Heart left ventricle (tissue), 16 donors: Measurements from ENCODE around the gene SEC22A. TPM values are rescaled to one million over a fixed set of nuclear protein-coding genes. Genes with fewer than 3 reads are reported as not detected.

Experiments
- ATAC-seq, 4 donors: fragments of 200-7000 bp; cut with Tn5 transposase; one replicate each; pipeline ENCODE4 v1.9.1; 2020 to 2022; ENCODE audit warnings: moderate library complexity in 4 of 4, mild to moderate bottlenecking in 3 of 4, moderate number of reproducible peaks in 1 of 4
- DNase-seq, 5 donors: peaks; one replicate each; pipeline ENCODE4 v3.0.0-alpha.2; 2020
- H3K27ac ChIP-seq, 12 donors: fragments of 200-600 bp; sonication (generic) in 4 of 12; one replicate each; pipeline versions ENCODE4 v1.5.0 to v1.8.0; 2016 to 2022; ENCODE audit warnings: mild to moderate bottlenecking in 2 of 12
- H3K27me3 ChIP-seq, 9 donors: fragments of 200-600 bp; sonication (generic) in 2 of 9; one replicate each; pipeline versions ENCODE4 v1.5.1 to v1.8.0; 2016 to 2022; ENCODE audit warnings: mild to moderate bottlenecking in 3 of 9
- H3K36me3 ChIP-seq, 9 donors: fragments of 200-600 bp; sonication (generic) in 2 of 9; one replicate each; pipeline versions ENCODE4 v1.5.0 to v1.8.0; 2018 to 2022; ENCODE audit warnings: mild to moderate bottlenecking in 2 of 9
- H3K4me1 ChIP-seq, 12 donors: fragments of 200-600 bp; sonication (generic) in 4 of 12; one replicate each; pipeline versions ENCODE4 v1.5.0 to v1.8.0; 2016 to 2022; ENCODE audit warnings: mild to moderate bottlenecking in 3 of 12
- H3K4me3 ChIP-seq, 12 donors: fragments of 200-600 bp; sonication (generic) in 4 of 12; one replicate each; pipeline versions ENCODE4 v1.5.0 to v1.8.0; 2017 to 2022; ENCODE audit warnings: mild to moderate bottlenecking in 9 of 12, moderate library complexity in 4 of 12
- H3K9me3 ChIP-seq, 12 donors: fragments of 200-600 bp; sonication (generic) in 4 of 12; one replicate each; pipeline versions ENCODE4 v1.5.0 to v1.8.0; 2016 to 2022; ENCODE audit warnings: mild to moderate bottlenecking in 1 of 12
- POLR2A ChIP-seq, 2 donors: fragments of 450-650 bp; IDR thresholded peaks; one replicate each; pipeline ENCODE4 v1.6.1; 2017; ENCODE audit warnings: antibody characterized with exemption in 2 of 2, mild to moderate bottlenecking in 2 of 2, moderate library complexity in 2 of 2
- WGBS, 4 donors: extraction: QIAGEN DNeasy Blood & Tissue Kit in 2 of 4; methylation state at CpG; one replicate each; pipeline versions ENCODE4 v1.1.5 to v1.1.7; 2013 to 2018; 5-methylcytosine and 5-hydroxymethylcytosine counted together
- intact Hi-C, 10 donors: fragments of 100-400 bp; cut with DNase I; formaldehyde crosslinking; loops; one replicate each; pipeline versions ENCODE4 v1.11.1 to v1.14.2; 2022
- long read RNA-seq, 3 donors: library from polyadenylated mRNA; unstranded; transcript quantifications; one replicate each; pipeline ENCODE4 v2.0.0, GENCODE V29; 2020 to 2021
- polyA plus RNA-seq, 2 donors: library from polyadenylated mRNA; stranded (reverse); fragments of 200-250 nt; gene quantifications; one replicate each; pipeline ENCODE4 v1.2.3, GENCODE V29; 2013
- total RNA-seq, 9 donors: library from RNA; depleted of rRNA in 2 of 9; stranded (reverse); fragments of >200 nt in 2 of 9; fragmentation: NEBNext Ultra II Directional in 3 of 9; extraction: Animal tissue kit (Norgen Biotek cat#: 25700) in 3 of 9; gene quantifications; one replicate each; pipeline versions ENCODE4 v1.1.0 to v1.2.4, GENCODE V29; 2016 to 2023
- TF ChIP-seq, protein P1 (sequence below), 12 donors: fragments of 200-600 bp; sonication (generic) in 4 of 12; IDR thresholded peaks; one replicate each; pipeline versions ENCODE4 v1.5.0 to v1.8.0; 2018 to 2022; ENCODE audit warnings: antibody characterized with exemption in 12 of 12, mild to moderate bottlenecking in 5 of 12
- donor health status: ischemic (EF 13 %, LVEDD 7.1; RV severe dilation, severe dysfunction).
- donor health status: healthy with polysubstance abuse.
- donor health status: DM: no; HTN: yes; CAD: no.
- donor health status: DM: no; HTN: no; CAD: no.
- donor health status: ischemic (EF 25% LVEDD 6.9; RV normal size, moderate dysfunction).
- donor health status: ischemic (EF 25% LVEDD 5.7; RV mildly dilated, moderate dysfunction).
- donor health status: healthy.
- donor health status: DM: yes; HTN: yes; CAD: no.
- donor health status: ischemic (EF 35%, LVEDD 5.7; RV mildly dilated, moderate dysfunction).
- donor health status: nonischemic (EF 11% LVEDD 7.7; RV severe dilation, severe dysfunction).
- donor health status: DM: yes; HTN: yes; CAD: no.
- donor health status: PGD.
- donor health status: ischemic (EF 29% LVEDD 5.4; RV normal size, mild dysfunction).
- donor health status: nonischemic (EF 23%, LVEDD 6.1; RV moderate dilation, normal function).

The SEC22A gene, protein sequence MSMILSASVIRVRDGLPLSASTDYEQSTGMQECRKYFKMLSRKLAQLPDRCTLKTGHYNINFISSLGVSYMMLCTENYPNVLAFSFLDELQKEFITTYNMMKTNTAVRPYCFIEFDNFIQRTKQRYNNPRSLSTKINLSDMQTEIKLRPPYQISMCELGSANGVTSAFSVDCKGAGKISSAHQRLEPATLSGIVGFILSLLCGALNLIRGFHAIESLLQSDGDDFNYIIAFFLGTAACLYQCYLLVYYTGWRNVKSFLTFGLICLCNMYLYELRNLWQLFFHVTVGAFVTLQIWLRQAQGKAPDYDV
- 10 to 100 TPM in 4 of 9 donors, 1 to 10 TPM in 5; 7.6 to 27.0 (median 10.0) TPM for total RNA-seq
- polyA plus RNA-seq: 10 to 100 TPM in 1 of 2 donors, 1 to 10 TPM in 1; 2.2 to 18.0 TPM
- long read RNA-seq, donor 1, full-length matches to known transcripts: 8 of 9 reads
- long read RNA-seq, donor 1, partial matches to known transcripts: 0 of 9 reads
- long read RNA-seq, donor 1, other reads (novel, unspliced or antisense): 1 of 9 reads
- long read RNA-seq, donor 2, full-length matches to known transcripts: 46 of 52 reads
- long read RNA-seq, donor 2, partial matches to known transcripts: 1 of 52 reads
- long read RNA-seq, donor 2, other reads (novel, unspliced or antisense): 5 of 52 reads
- long read RNA-seq, donor 3, full-length matches to known transcripts: 9 of 14 reads
- long read RNA-seq, donor 3, partial matches to known transcripts: 0 of 14 reads
- long read RNA-seq, donor 3, other reads (novel, unspliced or antisense): 5 of 14 reads

DNA sequence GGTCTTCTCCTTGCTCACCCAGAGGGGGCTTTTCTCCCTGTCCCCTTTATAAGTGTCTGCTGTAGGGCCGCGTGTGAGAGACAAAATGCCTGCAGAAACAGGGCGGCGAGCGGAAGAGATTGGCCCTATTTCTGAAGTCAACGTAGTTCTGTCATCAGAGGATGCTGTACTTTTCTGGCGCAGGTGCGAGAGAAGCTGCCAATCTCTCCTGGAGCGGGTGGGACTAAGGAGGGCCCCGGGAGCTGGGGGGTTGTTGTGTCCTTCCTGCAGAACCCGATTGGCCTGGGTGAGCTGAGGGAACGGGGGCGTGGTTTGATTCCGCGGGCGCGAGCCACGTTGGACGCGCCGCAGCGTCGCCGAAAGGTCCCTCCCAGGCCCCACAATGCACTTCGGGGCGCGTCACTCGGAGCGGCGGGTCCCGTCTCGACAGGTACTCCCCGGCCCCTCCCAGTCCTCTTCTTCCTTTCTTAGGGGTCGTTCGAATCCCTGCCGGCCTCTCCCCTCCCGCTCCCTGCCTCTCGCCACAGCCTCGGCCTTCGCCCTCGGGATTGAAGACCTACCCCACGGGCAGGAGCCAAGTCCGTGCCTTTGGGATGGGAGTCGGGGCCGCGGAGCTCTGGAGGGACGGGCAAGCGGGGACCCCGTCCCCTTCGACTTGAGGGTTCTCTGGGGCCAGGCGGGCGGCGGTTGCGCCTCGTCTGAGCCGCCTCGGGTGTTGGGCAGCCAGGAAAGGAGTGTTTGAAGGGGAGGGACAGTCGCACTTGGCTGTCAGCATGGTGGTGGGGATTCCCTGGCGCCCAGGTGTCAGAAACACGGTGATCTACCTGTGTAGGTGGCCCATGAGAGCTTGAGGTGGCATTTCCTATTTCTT lies at the start of gene SEC22A:
TSS of gene SEC22A (plus strand) at position 387 of the 871 bp plus-strand sequence. CDS start 7,275 bp downstream, outside the sequence.
- H3K27ac ChIP-seq: peak within 1 kb of the TSS; percentile 56 to 93 (median 84)
- peaks cover 0 to 10% (median 0%) of the 10 kb centered on the region in 12 donors for H3K9me3 ChIP-seq
- H3K36me3 ChIP-seq: no peaks in the 10 kb centered on the region
- H3K4me1 ChIP-seq: peaks cover 0 to 22% (median 10%) of the 10 kb centered on the region in 12 donors
- WGBS, 4 donors: 0% methylated on average over 24 to 60 of the region's 60 CpGs
- H3K4me3 ChIP-seq: peak within 1 kb of the TSS; percentile 74 to 99 (median 96)
- intact Hi-C loops: loop anchor here in 2 of 10 donors (5.0 to 10.0 kb wide), 3 partner anchors 134 to 174 kb away; partner anchors contain the start of genes PDIA5 (in 1 of the 2) and SEMA5B (in 1 of the 2)
- H3K27me3 ChIP-seq: no peaks in the 10 kb centered on the region
- TF ChIP-seq, protein P1, sequence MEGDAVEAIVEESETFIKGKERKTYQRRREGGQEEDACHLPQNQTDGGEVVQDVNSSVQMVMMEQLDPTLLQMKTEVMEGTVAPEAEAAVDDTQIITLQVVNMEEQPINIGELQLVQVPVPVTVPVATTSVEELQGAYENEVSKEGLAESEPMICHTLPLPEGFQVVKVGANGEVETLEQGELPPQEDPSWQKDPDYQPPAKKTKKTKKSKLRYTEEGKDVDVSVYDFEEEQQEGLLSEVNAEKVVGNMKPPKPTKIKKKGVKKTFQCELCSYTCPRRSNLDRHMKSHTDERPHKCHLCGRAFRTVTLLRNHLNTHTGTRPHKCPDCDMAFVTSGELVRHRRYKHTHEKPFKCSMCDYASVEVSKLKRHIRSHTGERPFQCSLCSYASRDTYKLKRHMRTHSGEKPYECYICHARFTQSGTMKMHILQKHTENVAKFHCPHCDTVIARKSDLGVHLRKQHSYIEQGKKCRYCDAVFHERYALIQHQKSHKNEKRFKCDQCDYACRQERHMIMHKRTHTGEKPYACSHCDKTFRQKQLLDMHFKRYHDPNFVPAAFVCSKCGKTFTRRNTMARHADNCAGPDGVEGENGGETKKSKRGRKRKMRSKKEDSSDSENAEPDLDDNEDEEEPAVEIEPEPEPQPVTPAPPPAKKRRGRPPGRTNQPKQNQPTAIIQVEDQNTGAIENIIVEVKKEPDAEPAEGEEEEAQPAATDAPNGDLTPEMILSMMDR (IDR thresholded peaks at IDR 0.05): no peak
- peak in 1 of 2 donors; percentile 80 for TF ChIP-seq POLR2A (IDR thresholded peaks at IDR 0.05)
- DNase-seq (peak; percentile 92 to 94 (median 93)), ATAC-seq (peak; percentile 98 to 100 (median 99))

DNA sequence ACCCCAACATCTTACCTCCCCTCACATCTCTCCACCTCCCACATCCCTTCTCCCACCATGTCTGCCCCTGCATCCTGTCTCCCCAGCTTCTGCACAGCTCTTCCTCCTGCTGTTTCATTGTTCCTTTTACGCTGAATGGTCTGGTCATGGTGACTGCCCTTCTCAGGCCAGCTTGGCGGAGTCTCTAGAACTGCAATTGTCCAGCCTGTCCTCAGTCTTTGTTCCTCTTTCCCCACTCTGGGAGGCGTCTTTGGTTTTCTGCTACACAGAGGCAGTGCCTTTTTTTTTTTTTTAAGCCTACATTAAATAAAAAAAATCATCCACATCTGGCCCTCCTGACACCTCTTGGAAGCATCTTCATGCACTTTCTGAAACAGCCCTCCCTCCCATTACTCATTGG lies 49.1 kb upstream of the SEC22A start:
- ATAC-seq: peak in 2 of 4 donors; percentile 14 to 17
- WGBS, 4 donors: 93 to 99% (median 96%) methylated on average over 3 of the region's 3 CpGs
- TF ChIP-seq POLR2A (IDR thresholded peaks at IDR 0.05): no peak
- TF ChIP-seq, protein P1 (IDR thresholded peaks at IDR 0.05): no peak
- H3K9me3 ChIP-seq: no peaks in the 10 kb centered on the region
- peak overlapping the region in 1 of 12 donors; percentile 75 for H3K27ac ChIP-seq
- H3K4me1 ChIP-seq: peaks cover 0 to 22% (median 4%) of the 10 kb centered on the region in 12 donors
- DNase-seq: no peak
- peaks cover 0 to 70% (median 36%) of the 10 kb centered on the region in 9 donors for H3K36me3 ChIP-seq
- no peak overlapping the region for H3K4me3 ChIP-seq
- H3K27me3 ChIP-seq: no peaks in the 10 kb centered on the region
- intact Hi-C loops: no loop called here

DNA sequence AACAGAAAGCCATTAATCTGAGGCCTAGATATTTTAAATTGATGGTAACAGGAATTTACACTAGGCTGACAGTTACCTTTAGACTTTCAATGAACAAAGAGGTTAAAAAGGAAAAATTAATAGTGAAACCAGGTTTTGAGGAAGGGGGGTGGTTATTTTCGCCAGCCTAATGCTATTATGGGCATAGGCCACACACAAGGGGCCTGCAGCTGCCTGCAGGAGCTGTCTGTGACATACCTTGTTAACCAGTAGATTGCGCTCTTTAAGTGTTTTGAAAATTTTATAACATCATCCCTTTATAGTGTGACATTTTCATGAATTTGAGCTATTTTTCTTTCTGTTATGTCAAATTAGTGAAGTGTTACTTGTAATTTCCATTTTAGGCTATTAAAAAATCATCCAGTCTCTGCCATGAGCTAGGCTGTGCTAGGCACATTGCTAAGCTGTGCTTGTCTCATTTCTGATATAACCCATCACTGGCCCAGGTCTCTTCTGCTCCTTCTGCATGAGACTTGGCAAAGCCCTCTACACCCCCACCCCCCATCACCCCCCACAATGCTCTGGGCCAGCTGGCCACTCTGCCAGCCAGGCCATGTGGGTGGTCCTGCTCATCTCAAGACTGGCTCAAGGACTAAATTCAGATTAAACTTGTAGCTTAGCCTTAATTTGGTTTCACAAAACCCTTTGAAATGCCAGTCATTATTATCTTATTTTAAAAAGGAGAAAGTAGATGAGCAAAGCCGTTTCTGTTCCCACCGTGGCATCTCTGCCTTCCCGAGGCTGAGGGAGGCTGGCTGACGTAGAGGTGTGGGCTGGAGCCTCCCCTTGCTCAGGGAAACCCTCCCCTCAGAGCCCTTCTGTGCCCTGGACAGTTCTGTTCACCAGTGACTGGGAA lies 48.4 kb upstream of the SEC22A start:
- no peaks in the 10 kb centered on the region for H3K27me3 ChIP-seq
- H3K36me3 ChIP-seq: peaks cover 0 to 64% (median 32%) of the 10 kb centered on the region in 9 donors
- H3K27ac ChIP-seq: peak overlapping the region in 1 of 12 donors; percentile 75
- ATAC-seq (no peak), DNase-seq (no peak)
- TF ChIP-seq POLR2A (IDR thresholded peaks at IDR 0.05): no peak
- TF ChIP-seq, protein P1 (IDR thresholded peaks at IDR 0.05): no peak
- H3K4me1 ChIP-seq: peaks cover 0 to 25% (median 5%) of the 10 kb centered on the region in 12 donors
- no peak overlapping the region for H3K4me3 ChIP-seq
- 91 to 93% (median 92%) methylated on average over 6 of the region's 6 CpGs for WGBS, 4 donors
- intact Hi-C loops: no loop called here
- no peaks in the 10 kb centered on the region for H3K9me3 ChIP-seq
